Amygdala (tissue), 56 donors: ENCODE results near the gene NEU3.
"Not testable (repeated sequence)": the region's sequence is repeated elsewhere in the genome, so short reads cannot be mapped to it uniquely, and the experiment has no call there.

ENCODE experiments used
- DNase-seq, 56 donors: peaks; one replicate each; lab custom pipeline; 2025; lab: John Stamatoyannopoulos, UW

NEU3 gene

DNA sequence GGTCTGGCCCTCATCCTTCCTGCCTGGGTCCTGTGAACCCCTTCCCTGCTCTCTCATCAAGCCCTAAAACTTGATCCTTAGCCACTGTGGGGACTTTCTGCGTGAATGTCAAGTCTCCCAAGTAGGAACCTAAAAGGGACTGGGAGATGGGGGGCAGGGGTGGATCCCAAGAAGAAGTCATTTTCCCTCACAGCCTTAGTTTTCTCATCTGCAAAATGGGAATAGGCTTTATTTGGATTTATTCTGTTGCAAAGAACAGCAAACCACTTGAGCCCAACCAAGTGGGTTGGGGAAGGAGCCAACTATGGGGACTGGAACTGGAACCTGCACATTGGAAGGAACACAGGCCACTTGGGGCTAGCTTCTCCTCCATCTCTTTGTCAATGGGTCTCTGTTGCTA, 36.8 kb downstream of the NEU3 start:
- DNase-seq, result no peak

DNA sequence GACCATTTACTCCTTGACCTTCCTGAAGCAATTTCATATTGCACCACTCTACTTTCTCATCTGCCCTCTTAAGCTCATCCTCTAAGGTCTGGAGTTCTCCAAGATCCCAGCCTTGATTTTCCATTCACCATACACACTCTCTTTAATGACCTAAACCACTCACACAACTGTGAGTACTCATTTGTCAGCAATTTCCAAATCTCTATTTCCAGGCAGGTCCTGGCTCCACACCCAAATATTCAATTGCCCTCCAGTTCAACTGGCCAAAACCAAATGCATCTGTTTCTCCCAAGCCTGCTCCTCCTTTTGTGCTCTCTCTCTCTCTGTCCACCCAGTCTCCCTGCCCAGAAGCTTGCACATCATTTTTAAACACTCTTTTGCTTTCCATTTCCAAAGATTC, 39.6 kb downstream of the NEU3 start:
- no peak for DNase-seq

DNA sequence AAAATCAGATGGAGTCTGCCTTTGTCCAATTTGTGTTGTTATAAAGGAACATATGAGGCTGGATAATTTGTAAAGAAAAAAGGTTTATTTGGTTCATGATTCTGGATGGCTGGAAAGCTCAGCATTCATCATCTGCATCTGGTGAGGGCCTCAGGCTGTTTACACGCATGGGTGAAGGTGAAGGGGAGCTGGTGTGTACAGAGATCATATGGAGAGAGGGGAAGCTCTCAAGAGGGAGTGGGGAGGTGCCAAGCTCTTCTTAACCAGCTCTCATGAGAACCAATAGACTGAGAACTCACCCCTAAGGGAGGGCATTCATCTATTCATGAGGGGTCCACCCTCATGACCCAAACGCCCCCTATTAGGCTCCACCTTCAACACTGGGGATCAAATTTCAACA, 40.0 kb downstream of the NEU3 start:
- DNase-seq, result no peak

DNA sequence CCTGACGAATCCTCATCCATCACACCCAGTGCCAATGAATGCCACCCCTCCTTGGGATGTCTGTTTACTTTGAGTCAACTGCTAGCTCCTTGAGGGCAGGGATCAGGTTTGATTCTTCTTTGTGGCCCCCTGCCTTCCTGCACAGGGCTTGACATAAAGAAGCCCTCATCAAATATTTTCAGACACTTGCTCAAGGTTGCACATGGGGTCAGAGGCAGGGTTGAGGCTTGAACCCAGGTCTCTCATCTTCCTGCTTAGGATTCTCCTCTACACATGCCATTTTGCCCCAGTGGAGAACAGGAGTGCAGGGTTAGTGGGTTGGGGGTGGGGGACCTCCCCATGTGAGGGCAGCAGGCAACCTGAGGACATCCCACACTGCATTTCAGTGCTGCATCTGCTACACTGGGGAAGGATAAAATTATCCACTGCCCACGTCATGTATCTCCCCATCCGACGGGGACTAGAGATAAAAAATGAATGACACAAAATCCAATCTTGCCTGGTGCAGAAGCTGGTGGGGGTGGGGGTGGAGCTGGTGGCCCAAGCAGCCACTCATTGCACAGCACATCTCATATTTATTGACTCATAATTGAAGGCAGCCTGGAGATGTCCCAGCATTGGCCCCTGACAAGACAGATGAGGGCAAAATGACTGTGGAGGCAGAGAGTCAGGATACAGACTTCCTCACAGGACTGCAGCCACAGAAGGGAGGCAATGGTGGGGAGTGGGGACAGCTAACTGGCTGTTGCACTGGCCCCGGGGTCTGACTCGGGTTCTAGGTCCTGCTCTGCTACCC, 41.3 kb downstream of the NEU3 start:
- DNase-seq, result no peak

DNA sequence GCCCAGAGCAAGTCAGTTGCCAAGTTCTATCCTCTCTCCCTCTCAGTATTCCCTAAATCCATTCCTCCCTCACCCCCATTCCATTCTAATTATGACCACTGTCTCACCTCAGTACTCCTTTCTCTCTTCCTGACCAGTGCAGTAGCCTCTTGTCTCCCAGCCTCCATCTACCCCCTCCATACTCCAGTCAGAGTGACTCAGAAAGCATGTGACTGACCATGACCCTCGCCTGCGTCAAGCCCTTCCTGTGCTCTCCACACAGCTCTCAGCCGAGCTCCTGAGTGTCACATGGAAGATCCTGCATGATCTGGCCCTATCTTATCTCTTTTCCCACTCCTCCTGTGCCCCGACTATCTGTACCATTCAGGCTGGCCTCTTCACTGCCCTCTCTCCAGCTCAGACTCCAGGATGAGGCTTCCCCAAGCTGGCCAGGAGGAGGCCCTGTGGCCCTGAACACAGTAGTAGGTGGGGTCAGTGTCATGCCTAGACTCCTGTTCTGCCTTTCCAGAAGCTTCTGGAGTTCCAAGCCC, 42.6 kb downstream of the NEU3 start:
- DNase-seq, result peak in 4 of 56 donors; percentile 3 to 11 (median 8)

DNA sequence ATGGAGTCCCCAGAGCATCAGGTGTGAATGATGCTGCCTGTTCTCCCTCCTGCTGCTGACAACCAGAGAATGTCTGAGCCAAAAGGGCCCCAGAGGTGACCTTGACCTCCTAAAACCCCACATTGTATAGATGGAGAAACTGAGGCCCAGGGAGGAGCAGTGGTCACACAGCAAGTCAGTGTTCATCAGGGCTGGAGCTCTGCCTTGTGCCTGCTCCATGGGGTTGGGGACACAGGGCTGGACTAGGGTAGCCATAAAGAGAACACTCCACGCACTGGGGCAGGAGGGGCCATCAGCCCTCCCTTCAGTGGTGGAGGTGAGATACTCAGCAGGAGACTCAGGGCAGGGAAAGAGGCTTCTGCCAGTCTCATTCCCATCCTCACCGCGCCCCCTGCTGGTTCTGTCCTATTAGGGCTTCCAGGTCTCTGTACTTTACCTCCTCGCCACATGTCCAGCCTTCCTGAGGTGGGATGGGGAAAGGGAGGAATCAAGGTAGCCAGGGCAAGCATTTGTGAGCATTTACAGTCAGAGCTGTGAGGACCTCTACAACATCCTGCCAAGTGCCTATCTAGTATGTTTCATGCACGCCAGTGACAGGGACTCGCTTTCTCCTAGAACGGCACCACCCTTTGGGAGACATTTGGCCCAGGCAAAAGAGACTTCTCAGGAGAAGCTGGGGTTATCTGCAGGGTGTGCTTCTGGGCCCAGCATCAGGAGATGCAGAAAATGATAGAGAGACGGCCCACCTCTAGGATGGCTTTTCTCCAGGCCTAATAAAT, 43.2 kb downstream of the NEU3 start:
- peak in 39 of 56 donors; percentile 2 to 73 (median 30) for DNase-seq

DNA sequence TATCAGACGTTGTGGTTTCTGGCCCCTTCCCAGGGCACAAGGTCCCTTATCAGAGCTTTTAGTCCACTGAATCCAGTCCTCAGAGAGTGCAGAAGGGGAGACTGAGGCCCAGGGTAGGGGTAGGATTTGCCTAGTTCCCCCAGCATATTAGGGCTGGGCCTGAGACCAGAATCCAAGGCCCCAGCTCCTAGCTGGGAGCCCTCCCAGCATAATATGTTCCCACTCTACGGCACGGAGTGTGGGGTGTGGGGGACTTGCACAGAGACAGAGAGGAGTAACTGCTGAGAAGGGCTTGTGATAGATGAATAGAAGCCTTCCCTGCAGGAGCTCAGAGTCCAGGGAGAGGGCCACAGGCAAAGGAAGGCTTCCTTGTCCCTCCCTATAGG, 43.8 kb downstream of the NEU3 start:
- no peak for DNase-seq

DNA sequence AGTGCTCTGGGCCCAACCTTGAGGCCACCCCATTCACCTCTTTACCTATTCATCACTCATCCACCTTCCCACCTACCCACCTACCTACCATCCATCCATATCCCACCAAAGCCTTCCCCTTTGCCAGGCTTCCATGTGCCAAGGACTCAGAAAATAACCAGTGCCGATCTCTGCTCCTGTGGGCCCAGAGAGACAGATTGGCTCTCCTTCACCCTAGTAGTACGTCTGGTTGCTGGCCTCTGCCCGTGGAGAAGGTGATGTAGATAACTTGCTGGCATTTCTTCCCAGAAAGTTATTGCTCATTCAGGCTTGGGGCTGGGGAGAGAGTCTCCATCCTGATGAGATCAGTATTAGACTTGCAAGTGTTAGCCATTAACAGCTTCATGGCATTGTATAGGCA, 45.2 kb downstream of the NEU3 start:
- DNase-seq, result no peak

DNA sequence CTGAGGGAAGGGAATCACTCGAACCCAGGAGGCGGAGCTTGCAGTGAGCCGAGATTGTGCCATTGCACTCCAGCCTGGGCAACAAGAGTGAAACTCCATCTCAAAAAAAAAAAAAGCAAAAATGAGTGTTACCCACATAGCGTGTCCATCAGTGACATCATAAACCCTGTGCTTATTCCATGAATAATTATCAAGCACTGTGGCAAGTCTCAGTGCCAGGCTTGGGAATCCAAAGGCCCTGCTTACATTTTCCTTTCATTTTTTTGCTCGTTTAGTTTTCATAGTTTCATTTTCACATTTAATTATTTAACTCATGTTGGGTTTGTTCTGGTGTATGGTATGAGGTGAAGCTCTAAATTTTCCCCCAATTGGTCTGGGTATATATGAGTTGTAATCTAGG, 46.5 kb downstream of the NEU3 start:
- no peak for DNase-seq

DNA sequence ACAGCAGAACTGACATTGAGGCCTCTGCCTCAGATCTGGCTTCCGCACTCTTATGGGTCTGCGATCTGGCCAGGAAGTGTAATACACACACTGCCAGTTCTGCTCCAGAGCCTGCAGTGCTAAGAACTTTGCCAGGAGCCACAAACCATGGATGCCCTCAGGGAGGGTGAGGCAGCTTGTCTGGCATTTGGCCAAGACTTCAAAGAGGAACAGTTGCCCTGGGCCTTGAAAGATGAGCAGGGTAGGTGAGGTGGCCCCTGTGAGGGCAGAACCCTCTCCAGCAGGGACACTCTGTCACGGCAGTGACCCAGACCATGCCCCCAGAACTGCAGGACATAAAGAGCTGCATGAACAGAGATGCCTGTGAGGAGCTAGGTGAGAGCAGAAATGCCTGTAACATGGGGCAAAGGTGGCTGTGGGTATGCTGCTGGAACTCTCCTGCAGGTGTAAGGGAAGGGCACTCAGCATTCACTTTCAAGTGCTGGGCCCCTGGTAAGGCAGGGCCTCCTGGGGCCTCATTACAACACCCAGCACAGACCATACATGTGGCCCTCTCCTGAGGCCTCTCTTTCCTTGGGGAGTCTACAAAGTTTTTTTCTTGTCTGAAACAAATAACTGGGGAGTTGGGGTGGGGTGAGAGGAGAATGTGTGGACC, 47.3 kb downstream of the NEU3 start:
- DNase-seq, result no peak

DNA sequence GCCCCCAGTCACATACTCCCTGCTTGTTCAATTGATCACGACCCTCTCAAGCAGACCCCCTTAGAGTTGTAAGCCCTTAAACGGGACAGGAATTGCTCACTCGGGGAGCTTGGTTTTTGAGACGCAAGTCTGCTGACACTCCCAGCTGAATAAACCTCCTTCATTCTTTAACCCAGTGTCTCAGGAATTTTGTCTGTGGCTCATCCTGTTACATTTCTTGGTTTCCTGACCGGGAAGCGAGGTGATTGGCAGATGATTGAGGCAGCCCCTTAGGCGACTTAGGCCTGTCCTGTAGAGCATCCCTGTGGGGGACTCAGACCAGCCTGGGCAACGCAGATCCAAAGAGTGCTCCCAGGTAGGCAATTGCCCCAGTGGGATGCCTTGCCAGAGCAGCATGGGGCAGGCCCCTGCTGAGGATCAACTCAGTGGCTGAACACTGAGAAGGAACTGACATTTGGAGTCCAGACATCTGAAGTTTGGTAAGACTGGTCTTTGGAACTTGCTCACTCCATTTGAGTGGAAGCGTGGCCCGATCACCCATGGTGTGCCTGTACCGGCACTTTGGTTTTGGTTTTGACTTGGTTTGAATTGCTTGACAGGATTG, 51.5 kb downstream of the NEU3 start:
- DNase-seq, result no peak

DNA sequence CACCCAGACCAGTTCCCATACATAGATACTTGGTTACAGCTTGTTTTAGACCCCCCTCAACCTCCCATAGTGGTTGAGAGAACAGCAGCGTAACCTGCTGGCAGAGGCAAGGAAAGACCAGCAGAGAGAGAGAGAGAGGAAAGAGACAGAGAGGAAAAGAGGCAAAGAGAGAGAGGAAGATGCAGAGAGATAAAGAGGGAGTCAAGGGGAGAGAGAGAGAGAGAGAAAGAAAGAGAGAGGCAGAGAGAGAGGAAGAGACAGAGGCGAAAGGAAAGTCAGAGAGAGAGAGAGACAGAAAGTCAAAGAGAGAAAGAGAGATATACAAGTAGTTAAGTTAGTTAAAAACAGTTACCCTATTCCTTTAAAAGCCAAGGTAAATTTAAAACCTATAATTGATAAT, 52.5 kb downstream of the NEU3 start:
- no peak for DNase-seq

DNA sequence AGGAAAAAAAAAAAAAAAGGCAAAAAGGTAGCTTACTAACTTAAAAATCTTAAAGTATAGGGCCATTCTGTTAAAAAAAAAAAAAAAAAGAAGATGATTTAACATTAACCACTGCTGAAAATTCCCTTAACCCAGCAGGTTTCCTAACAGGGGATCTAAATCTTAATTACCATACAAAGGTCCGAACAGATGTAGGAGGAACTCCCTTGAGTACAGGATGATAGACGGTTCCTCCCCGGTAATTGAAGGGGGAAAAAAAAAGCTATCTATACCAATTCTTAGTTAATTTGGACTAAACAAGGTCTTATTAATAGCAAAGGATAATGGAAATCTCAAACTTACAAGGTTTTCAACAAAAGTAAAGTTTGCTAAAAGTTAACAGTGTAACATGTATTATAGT, 53.1 kb downstream of the NEU3 start:
- DNase-seq, result not testable (repeated sequence)

DNA sequence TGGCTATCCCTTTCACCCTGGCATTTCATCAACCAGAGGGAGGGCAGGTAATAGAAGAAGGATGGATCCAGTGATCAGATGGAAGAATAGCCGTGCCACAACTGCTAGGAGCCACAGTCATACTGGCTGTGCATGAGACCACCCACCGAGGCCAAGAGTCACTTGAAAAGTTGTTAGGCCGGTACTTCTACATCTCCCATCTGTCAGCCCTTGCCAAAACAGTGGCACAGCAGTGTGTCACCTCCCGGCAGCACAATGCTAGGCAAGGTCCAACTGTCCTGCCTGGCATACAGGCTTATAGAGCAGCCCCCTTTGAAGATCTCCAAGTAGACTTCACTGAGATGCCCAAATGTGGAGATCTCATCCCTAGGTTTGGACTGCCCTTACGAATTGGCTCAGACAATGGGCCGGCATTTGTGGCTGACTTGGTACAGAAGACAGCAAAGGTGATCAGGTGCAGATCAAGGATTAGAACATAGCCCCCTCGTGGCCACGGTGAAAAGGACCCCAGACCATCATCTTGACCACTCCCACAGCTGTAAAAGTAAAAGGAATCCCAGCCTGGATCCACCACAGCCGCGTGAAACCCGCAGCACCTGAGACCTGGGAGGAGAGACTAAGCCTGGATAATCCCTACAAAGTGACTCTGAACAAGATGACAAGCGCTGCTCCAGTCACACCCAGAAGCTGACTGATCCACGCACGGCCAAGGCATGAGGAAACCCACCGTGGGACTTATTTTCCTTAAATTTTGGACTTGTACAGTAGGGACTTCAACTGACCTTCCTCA, 55.8 kb downstream of the NEU3 start:
- not testable (repeated sequence) for DNase-seq

DNA sequence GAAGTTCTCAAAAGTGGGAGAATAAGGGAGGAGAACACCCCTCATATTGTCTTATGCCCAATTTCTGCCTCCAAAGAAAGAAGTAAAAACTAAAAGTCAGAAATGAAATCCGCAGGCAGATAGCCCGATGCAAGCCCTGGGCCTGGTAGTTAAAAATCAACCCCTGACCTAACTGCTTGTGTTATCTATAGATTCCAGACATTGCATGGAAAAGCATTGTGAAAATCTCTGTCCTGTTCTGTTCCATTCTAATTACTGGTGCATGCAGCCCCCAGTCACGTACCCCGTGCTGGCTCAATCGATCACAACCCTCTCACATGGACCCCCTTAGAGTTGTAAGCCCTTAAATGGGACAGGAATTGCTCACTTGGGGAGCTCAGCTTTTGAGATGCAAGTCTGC, 57.9 kb downstream of the NEU3 start:
- DNase-seq, result not testable (repeated sequence)

DNA sequence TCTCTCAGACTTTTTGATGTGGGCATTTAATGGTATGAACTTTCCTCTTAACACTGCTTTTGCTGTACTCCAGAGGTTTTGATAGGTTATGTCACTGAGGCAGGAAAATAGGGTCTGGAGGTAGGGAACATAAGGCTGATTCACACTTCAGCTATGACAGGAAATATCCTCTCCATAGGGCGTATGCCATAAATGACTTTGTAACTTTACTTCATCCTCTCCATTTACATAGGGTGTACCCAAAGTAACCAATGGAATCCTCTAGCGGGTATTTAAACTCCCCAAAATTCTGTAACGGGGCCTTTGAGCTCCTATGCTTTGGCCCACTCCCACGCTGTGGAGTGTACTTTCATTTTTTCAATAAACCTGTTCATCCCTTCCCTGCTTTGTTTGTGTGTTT, 58.5 kb downstream of the NEU3 start:
- DNase-seq, result no peak

DNA sequence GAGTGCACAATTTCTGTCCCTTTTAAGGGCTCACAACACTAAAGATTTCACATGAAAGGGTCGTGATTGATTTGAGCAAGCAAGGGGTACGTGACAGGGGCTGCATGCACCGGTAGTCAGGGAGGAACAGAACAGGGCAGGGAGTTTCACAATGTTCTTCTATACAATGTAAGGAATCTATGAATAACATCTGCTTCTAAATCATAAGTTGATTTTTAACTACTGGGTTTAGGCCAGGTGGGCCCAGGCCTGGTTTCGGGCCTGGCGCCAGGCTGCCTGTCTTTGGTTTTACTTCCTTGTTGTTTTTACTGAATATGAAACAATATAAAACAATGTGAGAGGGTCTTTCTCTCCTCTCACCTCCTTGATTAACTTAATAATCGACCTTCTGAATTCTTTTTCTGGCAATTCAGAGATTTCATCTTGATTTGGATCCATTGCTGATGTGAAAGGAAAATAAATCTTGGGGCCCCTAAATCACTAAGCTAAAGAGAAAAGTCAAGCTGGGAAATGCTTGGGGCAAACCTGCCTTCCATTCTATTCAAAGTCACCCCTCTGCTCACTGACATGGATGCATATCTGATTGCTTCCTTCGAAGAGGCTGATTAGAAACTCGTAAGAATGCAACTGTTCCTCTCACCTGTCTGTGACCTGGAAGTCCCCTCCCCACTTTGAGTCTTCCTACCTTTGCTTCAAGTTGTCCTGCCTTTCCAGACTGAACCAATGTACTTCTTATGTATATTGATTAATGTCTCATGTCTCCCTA, 61.0 kb downstream of the NEU3 start:
- DNase-seq, result not testable (repeated sequence)

DNA sequence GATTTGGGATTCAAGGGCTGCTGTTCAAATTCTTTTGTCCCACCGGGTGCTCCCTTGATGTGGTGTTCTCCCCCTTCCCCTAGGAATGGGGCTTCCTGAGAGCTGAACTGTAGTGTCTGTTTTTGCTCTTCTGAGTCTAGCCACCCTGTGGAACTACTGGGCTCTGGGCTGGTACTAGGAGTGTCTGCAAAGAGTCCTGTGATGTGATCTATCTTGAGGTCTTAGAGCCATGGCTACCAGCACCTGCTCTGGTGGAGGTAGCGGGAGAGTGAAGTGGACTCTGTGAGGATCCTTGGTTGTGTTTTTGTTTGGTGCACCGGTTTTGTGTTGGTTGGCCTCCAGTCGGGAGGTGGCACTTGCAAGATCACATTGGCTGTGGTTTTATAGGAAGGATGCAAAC, 61.8 kb downstream of the NEU3 start:
- no peak for DNase-seq

DNA sequence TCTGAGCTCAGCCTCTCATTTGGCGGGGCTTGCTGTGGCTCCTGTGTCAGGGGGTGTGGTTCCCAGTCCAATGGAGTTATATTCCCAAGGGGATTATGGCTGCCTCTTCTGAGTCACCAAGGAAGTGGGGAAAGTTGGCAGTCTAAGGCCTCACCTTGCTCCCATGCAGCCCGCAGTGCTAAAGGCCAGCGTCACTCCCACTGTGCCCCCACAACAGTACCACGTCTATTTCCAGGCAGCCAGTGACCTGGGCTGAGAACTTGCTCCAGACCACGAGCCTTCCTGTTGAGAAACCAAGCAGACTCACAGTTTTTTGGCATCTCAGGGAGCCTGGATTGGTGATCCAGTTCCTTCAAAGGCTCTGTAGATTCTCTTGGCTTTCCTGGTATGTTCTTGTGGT, 62.3 kb downstream of the NEU3 start:
- no peak for DNase-seq
